ENCODE results near the gene SYNC. TPM values are rescaled to one million over a fixed set of nuclear protein-coding genes. Genes with fewer than 3 reads are reported as not detected.

Gene SYNC
- total RNA-seq, 1 experiment from 2014 or later, result not detected

GRCh38 chr1:32742956-32743355, 40.4 kb upstream of the SYNC start:
- Histone ChIP-seq H3K4me3 (ENCODE audit: low read length) (no peak overlapping the region), H3K36me3 (ENCODE audit: insufficient read depth, low read length) (no peaks in the 10 kb centered on the region), H3K4me1 (ENCODE audit: low read length) (no peaks in the 10 kb centered on the region), H3K27me3 (ENCODE audit: low read length) (no peaks in the 10 kb centered on the region), H3K9ac (ENCODE audit: low read length) (no peak overlapping the region), H3K9me2 (replicated peaks; ENCODE audit: insufficient read depth, low read length) (no peaks in the 10 kb centered on the region), H4K20me1 (ENCODE audit: insufficient read depth, low read depth, low read length) (0 out of 2 replicates have a peak, but pooled peaks cover 3% of the 10 kb centered on the region), H3K4me2 (ENCODE audit: low read depth, low read length, poor library complexity, severe bottlenecking) (no peak overlapping the region), H3K27ac (ENCODE audit: low read length) (no peak overlapping the region), H2AFZ (ENCODE audit: low read length) (no peak overlapping the region), H3K9me3 (ENCODE audit: low read length) (no peaks in the 10 kb centered on the region), H3K79me2 (ENCODE audit: low read length) (no peaks in the 10 kb centered on the region)
- DNase-seq, result no peak

- Histone ChIP-seq H3K4me2 (ENCODE audit: low read depth, low read length, poor library complexity, severe bottlenecking) (no peak overlapping the region), H2AFZ (ENCODE audit: low read length) (no peak overlapping the region), H3K9me3 (ENCODE audit: low read length) (no peaks in the 10 kb centered on the region), H4K20me1 (ENCODE audit: insufficient read depth, low read depth, low read length) (0 out of 2 replicates have a peak, but pooled peaks cover 3% of the 10 kb centered on the region), H3K79me2 (ENCODE audit: low read length) (no peaks in the 10 kb centered on the region), H3K27me3 (ENCODE audit: low read length) (no peaks in the 10 kb centered on the region), H3K9ac (ENCODE audit: low read length) (no peak overlapping the region), H3K9me2 (replicated peaks; ENCODE audit: insufficient read depth, low read length) (no peaks in the 10 kb centered on the region), H3K27ac (ENCODE audit: low read length) (no peak overlapping the region), H3K4me3 (ENCODE audit: low read length) (no peak overlapping the region), H3K36me3 (ENCODE audit: insufficient read depth, low read length) (no peaks in the 10 kb centered on the region), H3K4me1 (ENCODE audit: low read length) (no peaks in the 10 kb centered on the region)
- DNase-seq, result no peak
Observed at GRCh38 chr1:32742199-32742947, 39.8 kb upstream of the SYNC start.

- no peaks in the 10 kb centered on the region for H3K9me2 ChIP-seq (replicated peaks; ENCODE audit: insufficient read depth, low read length)
- H3K36me3 ChIP-seq (ENCODE audit: insufficient read depth, low read length), result no peaks in the 10 kb centered on the region
- H3K79me2 ChIP-seq (ENCODE audit: low read length), result no peaks in the 10 kb centered on the region
- H3K9me3 ChIP-seq (ENCODE audit: low read length), result no peaks in the 10 kb centered on the region
- no peak overlapping the region for H3K9ac ChIP-seq (ENCODE audit: low read length)
- H4K20me1 ChIP-seq (ENCODE audit: insufficient read depth, low read depth, low read length), result 0 out of 2 replicates have a peak, but pooled peaks cover 3% of the 10 kb centered on the region
- H3K4me3 ChIP-seq (ENCODE audit: low read length), result no peak overlapping the region
- DNase-seq, result no peak
- no peaks in the 10 kb centered on the region for H3K4me1 ChIP-seq (ENCODE audit: low read length)
- no peak overlapping the region for H3K4me2 ChIP-seq (ENCODE audit: low read depth, low read length, poor library complexity, severe bottlenecking)
- H3K27ac ChIP-seq (ENCODE audit: low read length), result no peak overlapping the region
- H2AFZ ChIP-seq (ENCODE audit: low read length), result no peak overlapping the region
- no peaks in the 10 kb centered on the region for H3K27me3 ChIP-seq (ENCODE audit: low read length)
Observed at GRCh38 chr1:32741413-32742198, 39.0 kb upstream of the SYNC start.

GRCh38 chr1:32741059-32741412, 38.5 kb upstream of the SYNC start:
- no peak overlapping the region for H3K9ac ChIP-seq (ENCODE audit: low read length)
- DNase-seq, result no peak
- no peak overlapping the region for H3K27ac ChIP-seq (ENCODE audit: low read length)
- H4K20me1 ChIP-seq (ENCODE audit: insufficient read depth, low read depth, low read length), result 0 out of 2 replicates have a peak, but pooled peaks cover 3% of the 10 kb centered on the region
- no peaks in the 10 kb centered on the region for H3K9me2 ChIP-seq (replicated peaks; ENCODE audit: insufficient read depth, low read length)
- H2AFZ ChIP-seq (ENCODE audit: low read length), result no peak overlapping the region
- no peak overlapping the region for H3K4me3 ChIP-seq (ENCODE audit: low read length)
- H3K4me2 ChIP-seq (ENCODE audit: low read depth, low read length, poor library complexity, severe bottlenecking), result no peak overlapping the region
- no peaks in the 10 kb centered on the region for H3K9me3 ChIP-seq (ENCODE audit: low read length)
- H3K4me1 ChIP-seq (ENCODE audit: low read length), result no peaks in the 10 kb centered on the region
- H3K79me2 ChIP-seq (ENCODE audit: low read length), result no peaks in the 10 kb centered on the region
- H3K36me3 ChIP-seq (ENCODE audit: insufficient read depth, low read length), result no peaks in the 10 kb centered on the region
- no peaks in the 10 kb centered on the region for H3K27me3 ChIP-seq (ENCODE audit: low read length)

- H3K9me2 ChIP-seq (replicated peaks; ENCODE audit: insufficient read depth, low read length), result no peaks in the 10 kb centered on the region
- no peak for DNase-seq
- no peak overlapping the region for H2AFZ ChIP-seq (ENCODE audit: low read length)
- no peak overlapping the region for H3K27ac ChIP-seq (ENCODE audit: low read length)
- H3K9me3 ChIP-seq (ENCODE audit: low read length), result no peaks in the 10 kb centered on the region
- H3K79me2 ChIP-seq (ENCODE audit: low read length), result no peaks in the 10 kb centered on the region
- no peak overlapping the region for H3K9ac ChIP-seq (ENCODE audit: low read length)
- no peak overlapping the region for H3K4me2 ChIP-seq (ENCODE audit: low read depth, low read length, poor library complexity, severe bottlenecking)
- no peaks in the 10 kb centered on the region for H3K36me3 ChIP-seq (ENCODE audit: insufficient read depth, low read length)
- H3K4me3 ChIP-seq (ENCODE audit: low read length), result no peak overlapping the region
- H4K20me1 ChIP-seq (ENCODE audit: insufficient read depth, low read depth, low read length), result no peaks in the 10 kb centered on the region
- H3K4me1 ChIP-seq (ENCODE audit: low read length), result no peaks in the 10 kb centered on the region
- no peaks in the 10 kb centered on the region for H3K27me3 ChIP-seq (ENCODE audit: low read length)
Observed at GRCh38 chr1:32736812-32737791, 34.5 kb upstream of the SYNC start.

GRCh38 chr1:32733582-32734321, 31.2 kb upstream of the SYNC start:
- no peak overlapping the region for H3K27ac ChIP-seq (ENCODE audit: low read length)
- no peaks in the 10 kb centered on the region for H3K9me3 ChIP-seq (ENCODE audit: low read length)
- no peak overlapping the region for H3K9ac ChIP-seq (ENCODE audit: low read length)
- H3K27me3 ChIP-seq (ENCODE audit: low read length), result no peaks in the 10 kb centered on the region
- DNase-seq, result no peak
- H3K36me3 ChIP-seq (ENCODE audit: insufficient read depth, low read length), result no peaks in the 10 kb centered on the region
- no peaks in the 10 kb centered on the region for H3K79me2 ChIP-seq (ENCODE audit: low read length)
- no peak overlapping the region for H3K4me2 ChIP-seq (ENCODE audit: low read depth, low read length, poor library complexity, severe bottlenecking)
- H3K9me2 ChIP-seq (replicated peaks; ENCODE audit: insufficient read depth, low read length), result no peaks in the 10 kb centered on the region
- no peaks in the 10 kb centered on the region for H4K20me1 ChIP-seq (ENCODE audit: insufficient read depth, low read depth, low read length)
- H2AFZ ChIP-seq (ENCODE audit: low read length), result no peak overlapping the region
- H3K4me1 ChIP-seq (ENCODE audit: low read length), result no peaks in the 10 kb centered on the region
- no peak overlapping the region for H3K4me3 ChIP-seq (ENCODE audit: low read length)

- no peaks in the 10 kb centered on the region for H3K27me3 ChIP-seq (ENCODE audit: low read length)
- H3K9ac ChIP-seq (ENCODE audit: low read length), result no peak overlapping the region
- no peaks in the 10 kb centered on the region for H3K9me2 ChIP-seq (replicated peaks; ENCODE audit: insufficient read depth, low read length)
- H3K9me3 ChIP-seq (ENCODE audit: low read length), result no peaks in the 10 kb centered on the region
- H3K36me3 ChIP-seq (ENCODE audit: insufficient read depth, low read length), result no peaks in the 10 kb centered on the region
- no peak overlapping the region for H3K27ac ChIP-seq (ENCODE audit: low read length)
- no peaks in the 10 kb centered on the region for H3K4me1 ChIP-seq (ENCODE audit: low read length)
- H3K4me2 ChIP-seq (ENCODE audit: low read depth, low read length, poor library complexity, severe bottlenecking), result no peak overlapping the region
- no peaks in the 10 kb centered on the region for H3K79me2 ChIP-seq (ENCODE audit: low read length)
- H2AFZ ChIP-seq (ENCODE audit: low read length), result no peak overlapping the region
- DNase-seq, result no peak
- no peaks in the 10 kb centered on the region for H4K20me1 ChIP-seq (ENCODE audit: insufficient read depth, low read depth, low read length)
- no peak overlapping the region for H3K4me3 ChIP-seq (ENCODE audit: low read length)
Observed at GRCh38 chr1:32729254-32730046, 26.9 kb upstream of the SYNC start.
